PC-3 (cell line): ENCODE measurements around the gene ROPN1L. TPM values are rescaled to one million over a fixed set of nuclear protein-coding genes. Genes with fewer than 3 reads are reported as not detected.
A peak's percentile ranks its signal among the peaks of the same experiment; 100 is the strongest.

Experiments used
- ATAC-seq: fragments of 200-7000 bp; cut with Tn5 transposase; 2 replicates; pipeline ENCODE4 v1.9.1; 2020; ENCODE audit warnings: mild to moderate bottlenecking, moderate library complexity
- BruUV-seq: library from RNA; stranded (reverse); fragments of 400-500 nt; replicated peaks from 2 replicates; lab custom pipeline; 2021; lab: Mats Ljungman, UMichigan
- CTCF ChIA-PET: fragments of 300-600 bp; sonication (Branson Sonifier 250); formaldehyde crosslinking; loops from one replicate; lab custom pipeline; 2022; ENCODE audit warnings: antibody characterized with exemption; lab: Charles Lee
- POLR2A ChIA-PET: fragments of 300-600 bp; sonication (Branson Sonifier 250); formaldehyde crosslinking; loops from one replicate; lab custom pipeline; 2022; ENCODE audit warnings: antibody characterized with exemption; ENCODE audit not compliant: unreplicated experiment; lab: Charles Lee
- DNase-seq: peaks from one replicate; pipeline ENCODE4 v3.0.0-alpha.2; 2015
- H2AFZ ChIP-seq: fragments of 300-600 bp; sonication (generic); 2 replicates; pipeline ENCODE4 v1.6.0; 2016; ENCODE audit warnings: antibody characterized with exemption, low read length
- H3F3A ChIP-seq: fragments of 300-600 bp; sonication (generic); one replicate; pipeline ENCODE4 v1.6.0; 2017; ENCODE audit warnings: antibody characterized with exemption, low read length, control low read depth, mild to moderate bottlenecking; ENCODE audit not compliant: unreplicated experiment
- H3K27ac ChIP-seq: fragments of 300-600 bp; sonication (generic); 2 replicates; pipeline ENCODE4 v1.5.1; 2016; ENCODE audit warnings: mild to moderate bottlenecking, low read length
- H3K27me3 ChIP-seq: fragments of 300-600 bp; sonication (generic); 2 replicates; pipeline ENCODE4 v1.6.1; 2016; ENCODE audit warnings: low read length, mixed read lengths
- H3K36me3 ChIP-seq: fragments of 300-600 bp; sonication (generic); 2 replicates; pipeline ENCODE4 v1.6.1; 2016; ENCODE audit warnings: low read depth, mixed run types, low read length, mixed read lengths
- H3K4me1 ChIP-seq: fragments of 300-600 bp; sonication (generic); 2 replicates; pipeline ENCODE4 v1.5.1; 2016; ENCODE audit warnings: low read length; ENCODE audit not compliant: insufficient read depth
- H3K4me2 ChIP-seq: fragments of 300-600 bp; sonication (generic); 2 replicates; pipeline ENCODE4 v1.6.0; 2016; ENCODE audit warnings: low read length
- H3K4me3 ChIP-seq: fragments of 300-600 bp; sonication (generic); 2 replicates; pipeline ENCODE4 v1.5.1; 2016; ENCODE audit warnings: mild to moderate bottlenecking, low read length, mixed read lengths
- H3K79me2 ChIP-seq: fragments of 300-600 bp; sonication (generic); 2 replicates; pipeline ENCODE4 v1.6.1; 2017; ENCODE audit warnings: low read length, mixed read lengths
- H3K9ac ChIP-seq: fragments of 300-600 bp; sonication (generic); 2 replicates; pipeline ENCODE4 v1.6.0; 2016; ENCODE audit warnings: mild to moderate bottlenecking, low read length
- H3K9me2 ChIP-seq: fragments of 300-600 bp; sonication (generic); replicated peaks from 2 replicates; pipeline ENCODE4 v1.6.1; 2016; ENCODE audit warnings: mixed run types, low read length, mixed read lengths
- H3K9me3 ChIP-seq: fragments of 300-600 bp; sonication (generic); 2 replicates; pipeline ENCODE4 v1.6.1; 2016; ENCODE audit warnings: low read length, mixed read lengths
- H4K20me1 ChIP-seq: fragments of 300-600 bp; sonication (generic); 2 replicates; pipeline ENCODE4 v1.6.1; 2016; ENCODE audit warnings: low read length, mixed read lengths
- EZH2 ChIP-seq: fragments of 300-600 bp; sonication (generic); IDR thresholded peaks from one replicate; pipeline ENCODE4 v1.6.1; 2017; ENCODE audit warnings: antibody characterized with exemption, mild to moderate bottlenecking, low read length; ENCODE audit not compliant: unreplicated experiment
- EZH2phosphoT487 ChIP-seq: fragments of 300-600 bp; sonication (generic); IDR thresholded peaks from 2 replicates; pipeline ENCODE4 v1.6.1; 2018; ENCODE audit warnings: mild to moderate bottlenecking, antibody characterized with exemption, low read length, borderline replicate concordance
- intact Hi-C: fragments of 100-400 bp; cut with micrococcal nuclease; formaldehyde crosslinking; loops from 2 replicates; pipeline ENCODE4 v1.9.0; 2023
- total RNA-seq: library from RNA; depleted of rRNA; stranded (reverse); fragments of >200 nt; gene quantifications from 2 replicates; pipeline ENCODE4 v1.2.3, GENCODE V29; 2014
- TF ChIP-seq, protein P1 (sequence below): fragments of 300-600 bp; sonication (generic); conservative IDR thresholded peaks from 2 replicates; pipeline ENCODE4 v1.5.1; 2017; ENCODE audit warnings: antibody characterized with exemption, low read depth, mild to moderate bottlenecking, low read length

The ROPN1L gene
- total RNA-seq, 1 experiment from 2014 or later: 0.95 TPM

- intact Hi-C loops: no loop called here
- DNase-seq (no peak), ATAC-seq (no peak)
- ChIA-PET CTCF (no interaction called here), POLR2A (no interaction called here)
- no peaks in the 10 kb centered on the region for H3F3A ChIP-seq
- peaks cover 26% of the 10 kb centered on the region for H3K4me1 ChIP-seq
- H3K9me2 ChIP-seq: no peaks in the 10 kb centered on the region
- H3K27me3 ChIP-seq: no peaks in the 10 kb centered on the region
- no peak overlapping the region for H3K4me3 ChIP-seq
- no TSS peak for BruUV-seq
- TF ChIP-seq EZH2phosphoT487: no peak
- TF ChIP-seq, protein P1, sequence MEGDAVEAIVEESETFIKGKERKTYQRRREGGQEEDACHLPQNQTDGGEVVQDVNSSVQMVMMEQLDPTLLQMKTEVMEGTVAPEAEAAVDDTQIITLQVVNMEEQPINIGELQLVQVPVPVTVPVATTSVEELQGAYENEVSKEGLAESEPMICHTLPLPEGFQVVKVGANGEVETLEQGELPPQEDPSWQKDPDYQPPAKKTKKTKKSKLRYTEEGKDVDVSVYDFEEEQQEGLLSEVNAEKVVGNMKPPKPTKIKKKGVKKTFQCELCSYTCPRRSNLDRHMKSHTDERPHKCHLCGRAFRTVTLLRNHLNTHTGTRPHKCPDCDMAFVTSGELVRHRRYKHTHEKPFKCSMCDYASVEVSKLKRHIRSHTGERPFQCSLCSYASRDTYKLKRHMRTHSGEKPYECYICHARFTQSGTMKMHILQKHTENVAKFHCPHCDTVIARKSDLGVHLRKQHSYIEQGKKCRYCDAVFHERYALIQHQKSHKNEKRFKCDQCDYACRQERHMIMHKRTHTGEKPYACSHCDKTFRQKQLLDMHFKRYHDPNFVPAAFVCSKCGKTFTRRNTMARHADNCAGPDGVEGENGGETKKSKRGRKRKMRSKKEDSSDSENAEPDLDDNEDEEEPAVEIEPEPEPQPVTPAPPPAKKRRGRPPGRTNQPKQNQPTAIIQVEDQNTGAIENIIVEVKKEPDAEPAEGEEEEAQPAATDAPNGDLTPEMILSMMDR: no peak
- TF ChIP-seq EZH2: no peak
- no peaks in the 10 kb centered on the region for H3K79me2 ChIP-seq
- H4K20me1 ChIP-seq: no peaks in the 10 kb centered on the region
- no peaks in the 10 kb centered on the region for H3K36me3 ChIP-seq
- H3K4me2 ChIP-seq: no peak overlapping the region
- H2AFZ ChIP-seq: no peak overlapping the region
- H3K27ac ChIP-seq: no peak overlapping the region
- H3K9ac ChIP-seq: no peak overlapping the region
- H3K9me3 ChIP-seq: no peaks in the 10 kb centered on the region
Measured at GRCh38 chr5:10477943-10478342, 36.3 kb downstream of the ROPN1L start.

GRCh38 chr5:10478436-10478835 lies 36.8 kb downstream of the ROPN1L start:
- no peaks in the 10 kb centered on the region for H3K36me3 ChIP-seq
- peaks cover 26% of the 10 kb centered on the region for H3K4me1 ChIP-seq
- no peaks in the 10 kb centered on the region for H3K79me2 ChIP-seq
- no peaks in the 10 kb centered on the region for H3K27me3 ChIP-seq
- H3F3A ChIP-seq: no peaks in the 10 kb centered on the region
- CTCF ChIA-PET: no interaction called here
- DNase-seq (peak; percentile 33), ATAC-seq (no peak)
- H3K9me2 ChIP-seq: no peaks in the 10 kb centered on the region
- no peaks in the 10 kb centered on the region for H4K20me1 ChIP-seq
- no peak overlapping the region for H3K9ac ChIP-seq
- H3K4me2 ChIP-seq: peak overlapping the region; percentile 78
- H3K27ac ChIP-seq: no peak overlapping the region
- no peak overlapping the region for H2AFZ ChIP-seq
- no peak overlapping the region for H3K4me3 ChIP-seq
- POLR2A ChIA-PET: no interaction called here
- no TSS peak for BruUV-seq
- intact Hi-C loops: no loop called here
- no peaks in the 10 kb centered on the region for H3K9me3 ChIP-seq
- no peak for TF ChIP-seq EZH2phosphoT487
- TF ChIP-seq, protein P1: no peak
- TF ChIP-seq EZH2: no peak

GRCh38 chr5:10479154-10479721 lies 37.6 kb downstream of the ROPN1L start:
- TF ChIP-seq EZH2: no peak
- TF ChIP-seq, protein P1: no peak
- TF ChIP-seq EZH2phosphoT487: no peak
- Histone ChIP-seq H3K4me1 (peaks cover 26% of the 10 kb centered on the region), H3K27ac (peak overlapping the region; percentile 25; the same call in 1 of the 2 replicates), H3F3A (no peaks in the 10 kb centered on the region), H3K27me3 (no peaks in the 10 kb centered on the region), H3K4me3 (peak overlapping the region; percentile 46; the same call in 1 of the 2 replicates), H3K9me2 (no peaks in the 10 kb centered on the region), H3K9ac (no peak overlapping the region), H3K9me3 (no peaks in the 10 kb centered on the region), H2AFZ (peak overlapping the region; percentile 74), H3K4me2 (peak overlapping the region; percentile 78), H4K20me1 (no peaks in the 10 kb centered on the region), H3K36me3 (no peaks in the 10 kb centered on the region), H3K79me2 (no peaks in the 10 kb centered on the region)
- no TSS peak for BruUV-seq
- ATAC-seq (peak; percentile 88), DNase-seq (peak; percentile 96)
- ChIA-PET CTCF (no interaction called here), POLR2A (no interaction called here)
- intact Hi-C loops: no loop called here
